NCI-H1417 treated with DMSO at 0.1 percent for 48 hours (cell line): Measurements from ENCODE around the gene GRIK4.

ENCODE experiments used
- DNase-seq: peaks from one replicate; lab custom pipeline; 2025; lab: John Stamatoyannopoulos, UW

The GRIK4 gene

GRCh38 chr11:120526241-120526640 is 14.7 kb downstream of the GRIK4 start:
- DNase-seq = no peak

GRCh38 chr11:120527111-120527761 is 15.7 kb downstream of the GRIK4 start:
- no peak for DNase-seq

- no peak for DNase-seq
Observed at GRCh38 chr11:120528749-120529148, 17.2 kb downstream of the GRIK4 start.

DNA sequence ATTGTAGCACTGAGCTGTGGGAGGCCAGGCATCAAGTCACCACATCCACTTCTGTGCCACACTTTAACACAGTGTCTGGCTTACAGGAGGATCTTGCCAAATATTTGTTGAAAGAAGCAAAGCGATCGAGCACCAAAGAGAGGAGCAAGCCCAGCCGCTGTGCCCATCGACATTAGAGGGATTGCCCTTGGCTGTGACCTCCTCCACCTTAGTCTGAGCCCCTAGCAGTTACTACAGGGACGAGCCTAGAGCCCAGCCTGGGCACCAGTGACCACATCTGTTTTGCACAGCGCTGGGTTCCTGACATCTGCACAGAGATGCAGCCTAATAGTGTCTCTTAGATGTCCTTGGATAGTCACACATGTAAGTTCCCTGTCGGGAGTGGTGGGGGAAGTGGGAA is 17.7 kb downstream of the GRIK4 start:
- DNase-seq = no peak

- no peak for DNase-seq
Observed at GRCh38 chr11:120529911-120530310, 18.4 kb downstream of the GRIK4 start.

DNA sequence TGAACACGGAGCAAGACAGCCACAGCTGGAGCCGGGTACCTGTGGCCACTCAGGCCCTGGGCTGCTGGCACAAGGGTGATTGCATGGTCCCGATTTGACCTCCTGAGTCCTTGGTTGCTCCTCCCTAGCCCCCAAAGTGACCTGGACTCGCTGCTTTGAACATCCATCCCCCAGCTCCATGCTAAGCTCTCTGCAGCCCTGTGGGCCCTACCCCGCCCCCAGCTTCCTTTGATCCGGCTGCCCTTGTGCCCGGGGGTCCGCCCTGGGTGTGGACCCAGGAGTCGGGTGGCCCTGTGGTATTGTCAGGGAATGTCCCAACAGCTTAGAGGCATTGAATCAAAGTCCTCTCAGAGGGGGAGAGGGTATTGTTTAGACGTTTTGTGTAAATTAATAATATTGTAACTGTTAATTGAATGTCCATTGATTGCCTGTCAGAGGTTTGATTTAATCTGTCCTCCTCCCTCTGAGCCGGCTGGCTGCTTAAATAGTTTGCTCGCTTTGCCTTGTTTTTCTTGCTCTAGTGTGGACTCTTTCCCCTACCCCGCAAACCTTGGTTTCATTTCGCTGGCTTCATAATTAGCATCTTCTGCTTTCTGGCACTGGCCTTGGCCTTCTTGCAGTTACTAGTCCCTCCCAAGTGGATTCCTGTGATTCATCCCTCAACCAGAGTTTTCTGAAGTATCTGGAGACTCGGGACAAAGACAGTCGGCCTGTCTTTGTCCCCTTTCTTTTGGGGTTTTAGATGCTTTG is 20.7 kb downstream of the GRIK4 start:
- no peak for DNase-seq

- DNase-seq = no peak
Observed at GRCh38 chr11:120532832-120533196, 21.3 kb downstream of the GRIK4 start.

- DNase-seq = no peak
Observed at GRCh38 chr11:120536091-120536796, 24.7 kb downstream of the GRIK4 start.

GRCh38 chr11:120536797-120537169 is 25.2 kb downstream of the GRIK4 start:
- DNase-seq = no peak

- DNase-seq = no peak
Observed at GRCh38 chr11:120537996-120538395, 26.4 kb downstream of the GRIK4 start.

- no peak for DNase-seq
Observed at GRCh38 chr11:120538707-120539106, 27.2 kb downstream of the GRIK4 start.

DNA sequence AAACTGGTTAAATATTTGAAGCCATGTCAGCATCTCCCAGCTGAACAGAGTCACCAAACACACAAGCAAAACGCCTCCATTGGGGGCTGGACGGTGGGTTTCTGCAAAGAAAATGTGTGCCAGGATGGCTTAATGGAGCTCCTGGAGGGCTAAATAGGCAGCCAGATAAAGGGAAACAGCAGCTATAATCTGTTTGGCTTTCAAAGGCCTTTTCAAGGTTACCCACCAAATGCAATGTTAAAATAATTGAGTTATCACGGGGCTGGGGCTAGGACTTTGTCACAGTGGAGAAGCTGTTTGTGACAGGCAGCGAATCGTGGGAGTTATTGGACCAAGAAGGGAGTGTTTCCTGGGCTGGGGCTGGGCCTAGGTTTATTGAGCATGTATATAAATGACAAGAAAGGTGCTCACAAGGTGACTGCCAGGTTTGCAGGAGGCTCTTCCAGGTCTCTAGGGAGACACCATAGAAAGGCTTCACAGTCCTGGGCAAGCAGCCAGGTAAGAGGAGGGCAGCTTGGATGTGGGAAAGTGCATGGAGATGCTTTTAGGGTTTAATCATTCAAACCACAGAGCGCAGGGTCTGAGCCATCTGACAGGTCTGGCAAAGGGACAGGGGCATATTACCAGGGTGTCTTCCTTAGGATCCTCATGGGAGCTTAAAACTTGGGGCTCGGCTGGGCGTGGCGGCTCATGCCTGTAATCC is 28.3 kb downstream of the GRIK4 start:
- no peak for DNase-seq

DNA sequence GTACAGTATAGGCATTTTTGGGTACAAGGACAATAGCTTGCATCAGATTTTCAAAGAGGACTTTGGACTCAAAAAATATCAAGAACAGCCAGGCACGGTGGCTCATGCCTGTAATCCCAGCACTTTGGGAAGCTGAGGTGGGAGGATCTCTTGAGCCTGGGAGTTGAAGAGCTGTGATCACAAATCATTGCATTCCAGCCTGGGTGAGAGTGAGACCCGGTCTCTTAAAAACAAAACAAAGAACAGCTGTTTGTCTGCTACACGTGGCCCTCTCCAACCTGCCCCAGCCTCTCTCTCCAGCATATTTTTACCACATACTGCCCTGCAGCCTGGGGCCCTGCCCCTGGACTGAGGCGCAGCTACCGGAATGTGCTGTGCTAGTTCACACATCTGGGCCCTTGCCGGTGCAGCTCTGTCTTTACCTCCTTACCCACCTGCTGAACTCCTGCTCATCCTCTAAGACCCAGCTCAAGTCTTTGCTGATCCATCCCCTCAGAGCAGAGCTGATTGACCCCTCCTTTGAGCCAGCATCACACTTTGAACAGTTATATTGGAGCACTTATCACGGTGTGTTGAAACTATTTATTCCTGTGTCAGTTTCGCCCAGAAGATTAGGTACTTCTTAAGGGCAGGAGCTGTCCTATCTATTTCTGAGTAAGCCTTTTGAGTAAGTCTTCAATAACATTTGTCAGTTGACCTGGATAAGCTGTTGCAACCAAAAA is 29.4 kb downstream of the GRIK4 start:
- DNase-seq = no peak

DNA sequence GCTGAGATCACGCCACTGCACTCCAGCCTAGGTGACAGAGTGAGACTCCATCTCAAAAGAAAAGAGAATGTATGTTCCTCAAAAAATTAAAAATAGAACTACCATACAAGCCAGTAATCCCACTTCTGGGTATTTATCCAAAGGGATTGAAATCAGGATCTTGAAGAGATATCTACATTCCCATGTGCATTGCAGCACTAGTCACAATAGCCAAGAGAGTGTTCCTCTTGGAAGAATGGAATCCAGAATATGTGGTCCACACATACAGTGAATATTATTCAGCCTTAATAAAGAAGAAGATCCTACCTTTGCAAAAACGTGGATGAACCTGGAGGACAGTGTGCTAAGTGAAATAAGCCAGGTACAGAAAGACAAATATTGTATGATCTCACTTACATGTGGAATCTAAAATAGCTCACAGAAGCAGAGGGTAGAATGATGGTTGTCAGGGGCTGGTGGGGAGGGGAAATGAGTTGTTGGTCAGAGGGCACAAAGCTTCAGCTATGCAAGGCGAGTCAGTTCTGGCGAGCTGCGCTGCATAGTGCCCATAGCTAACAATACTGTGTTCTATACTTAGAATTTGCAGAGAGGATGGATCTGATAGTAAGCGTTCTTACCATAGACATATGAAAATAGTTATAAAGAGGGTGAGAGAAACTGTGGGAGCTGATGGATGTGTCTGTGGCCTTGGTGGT is 32.1 kb downstream of the GRIK4 start:
- no peak for DNase-seq

DNA sequence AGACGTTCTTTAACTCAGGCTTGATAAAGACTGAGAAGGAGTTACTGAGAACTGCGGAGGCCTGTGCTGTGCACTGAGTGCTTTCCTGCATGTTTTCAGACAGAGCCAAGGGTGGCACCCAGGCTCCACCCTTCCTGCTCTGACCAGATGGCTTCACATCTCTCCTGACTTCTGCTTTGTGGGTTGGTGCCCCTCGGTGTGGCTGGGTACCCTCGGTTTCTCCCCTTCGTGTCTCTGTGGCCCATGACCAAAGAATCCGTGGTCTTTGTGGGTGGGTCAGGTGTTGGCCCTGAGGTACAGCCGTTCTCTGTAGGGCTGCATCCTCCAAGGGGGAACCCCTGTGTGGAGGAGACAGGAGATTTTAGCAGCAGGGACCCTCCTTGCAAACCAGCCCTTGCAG is 34.3 kb downstream of the GRIK4 start:
- DNase-seq = no peak

GRCh38 chr11:120546312-120547205 is 35.0 kb downstream of the GRIK4 start:
- DNase-seq = no peak

GRCh38 chr11:120547316-120547715 is 35.8 kb downstream of the GRIK4 start:
- no peak for DNase-seq

DNA sequence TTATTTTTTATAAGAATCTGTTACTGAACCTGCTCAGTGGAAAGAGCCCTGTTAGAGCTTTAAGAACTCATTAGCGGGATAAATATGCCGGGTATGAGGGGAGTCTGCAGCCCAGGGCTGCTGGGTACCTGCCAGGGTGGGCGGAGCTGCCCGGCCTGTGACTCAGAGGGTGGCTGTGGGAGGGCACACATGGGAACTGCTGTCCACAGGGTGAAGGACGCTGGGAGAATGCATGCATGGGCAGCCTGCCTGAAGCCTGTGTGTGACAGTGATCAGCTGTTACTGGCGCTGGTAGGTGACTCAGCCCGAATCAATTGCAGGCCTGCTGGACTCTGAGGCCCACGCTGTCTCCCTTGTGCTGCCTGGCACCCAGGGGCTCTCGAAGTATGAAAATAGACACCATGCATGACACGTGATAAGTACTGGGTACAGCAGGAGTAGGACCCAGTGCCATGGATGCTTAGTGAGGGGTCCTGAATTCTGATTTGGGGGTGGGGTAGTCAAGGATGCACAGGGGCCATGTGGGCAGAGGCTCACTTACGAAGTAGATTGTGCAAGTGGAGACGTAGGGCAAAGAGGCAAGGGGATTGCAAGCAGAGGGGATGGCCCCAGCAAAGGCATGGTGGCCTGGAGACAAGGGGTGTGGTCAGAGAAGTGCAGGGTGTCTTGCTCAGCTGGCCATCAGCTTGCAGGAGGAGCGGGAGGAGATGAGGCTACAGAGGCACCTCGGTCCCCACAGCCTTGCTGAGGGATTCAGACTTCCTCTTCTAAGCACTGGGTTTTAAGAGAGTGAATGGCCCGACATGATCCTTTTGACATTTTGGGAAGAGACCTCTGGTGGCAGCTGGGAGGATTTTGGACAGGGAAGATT is 36.5 kb downstream of the GRIK4 start:
- DNase-seq = no peak

- no peak for DNase-seq
Observed at GRCh38 chr11:120548682-120549209, 37.2 kb downstream of the GRIK4 start.
